NOMO-1 (cell line): ENCODE results near the gene UBC.

Experiments used
- DNase-seq, 2 experiments: peaks; one replicate each; lab custom pipeline; 2025; ENCODE audit not compliant: unreplicated experiment in 2 of 2; lab: John Stamatoyannopoulos, UW

The UBC gene

GRCh38 chr12:124914392-124915238, at the start of gene UBC:
UBC (minus strand) TSS chr12:124914650; CDS start chr12:124913771, 879 bp downstream.
- DNase-seq = no peak

DNA sequence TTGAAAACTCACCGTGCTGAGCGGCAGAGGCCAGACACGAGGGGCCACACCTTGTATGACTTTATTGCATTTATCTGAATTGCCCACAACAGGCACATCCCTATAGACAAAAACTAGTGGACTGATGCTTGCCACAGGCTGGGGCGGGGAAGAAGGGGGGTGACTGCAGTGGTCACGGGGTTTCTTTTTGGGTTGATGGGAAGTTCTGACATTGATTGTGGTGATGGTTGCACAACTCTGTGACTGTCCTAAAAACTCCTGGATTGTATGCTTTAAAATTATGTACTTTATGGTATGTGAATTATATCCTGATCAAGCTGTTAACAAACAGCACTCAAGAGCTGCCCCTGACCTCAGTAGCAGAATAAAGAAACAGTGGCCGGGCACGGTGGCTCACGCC, 48.8 kb upstream of the UBC start:
- no peak for DNase-seq

- no peak for DNase-seq
These were observed 46.6 kb upstream of the UBC start for GRCh38 chr12:124961055-124961454.

GRCh38 chr12:124956571-124956970, 42.1 kb upstream of the UBC start:
- DNase-seq = no peak

- DNase-seq = no peak
These were observed 40.3 kb upstream of the UBC start for GRCh38 chr12:124954771-124955170.

GRCh38 chr12:124953689-124954405, 39.4 kb upstream of the UBC start:
- no peak for DNase-seq

DNA sequence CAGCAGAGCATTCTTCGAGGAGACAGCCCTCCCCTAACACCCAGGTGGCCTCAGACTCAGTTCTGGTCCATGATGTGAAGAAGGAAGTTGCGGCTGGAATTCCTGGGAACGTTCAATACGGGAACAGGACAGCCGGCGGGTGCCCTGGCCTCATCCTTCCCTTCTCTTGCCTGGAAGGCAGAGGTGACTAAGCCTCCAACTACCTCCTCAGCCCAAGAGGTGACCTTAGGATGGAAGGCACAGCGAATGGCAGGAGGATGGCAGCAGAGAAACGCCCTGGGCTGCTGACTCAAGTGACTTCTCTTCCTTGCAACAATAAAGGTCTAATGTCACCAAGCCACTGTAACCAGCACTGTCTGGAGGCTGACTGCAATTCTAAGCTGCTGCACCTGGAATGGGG, 38.4 kb upstream of the UBC start:
- DNase-seq = no peak

DNA sequence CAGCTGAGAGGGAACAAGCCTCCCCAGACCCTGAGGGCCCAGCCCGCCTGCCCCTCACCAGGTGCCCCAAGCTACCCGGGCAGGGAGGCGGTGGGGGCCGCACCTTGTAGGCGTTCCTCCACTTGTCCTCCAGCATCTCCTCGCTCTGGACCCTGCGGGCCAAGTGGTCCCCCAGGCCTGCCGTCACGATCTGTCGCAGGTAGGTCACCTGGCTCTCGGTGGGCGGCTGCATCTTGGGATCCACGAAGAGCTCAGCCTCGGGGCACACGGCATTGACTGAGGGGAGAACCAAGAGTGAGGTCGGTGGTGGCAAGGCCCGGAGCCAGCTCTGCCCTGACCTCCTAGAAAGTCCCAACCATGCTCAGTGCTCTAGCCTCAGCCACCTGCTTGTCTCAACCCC, 37.8 kb upstream of the UBC start:
- DNase-seq = no peak

GRCh38 chr12:124949779-124950728, 35.6 kb upstream of the UBC start:
- DNase-seq = no peak

DNA sequence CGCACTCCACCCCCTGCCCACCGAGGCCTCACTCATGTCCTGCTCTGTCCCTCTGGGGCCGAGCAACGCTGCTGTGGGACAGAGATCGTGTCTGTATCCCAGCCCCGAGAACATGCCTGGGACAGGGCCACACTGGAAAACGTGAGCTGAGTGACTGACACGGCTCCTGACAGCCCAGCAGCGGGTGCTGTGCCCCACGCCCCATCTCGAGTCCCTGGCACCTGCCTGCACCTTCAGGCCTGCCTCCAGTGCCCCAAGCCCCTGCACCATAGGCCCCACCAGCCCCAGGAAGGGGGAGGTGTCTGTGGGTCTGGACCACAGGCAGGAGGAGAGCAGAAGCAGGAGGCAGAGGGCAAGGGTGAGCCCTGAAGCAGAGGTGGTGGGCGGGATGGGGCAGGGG, 34.6 kb upstream of the UBC start:
- DNase-seq = no peak

- no peak for DNase-seq
These were observed 33.3 kb upstream of the UBC start for GRCh38 chr12:124947561-124948398.

DNA sequence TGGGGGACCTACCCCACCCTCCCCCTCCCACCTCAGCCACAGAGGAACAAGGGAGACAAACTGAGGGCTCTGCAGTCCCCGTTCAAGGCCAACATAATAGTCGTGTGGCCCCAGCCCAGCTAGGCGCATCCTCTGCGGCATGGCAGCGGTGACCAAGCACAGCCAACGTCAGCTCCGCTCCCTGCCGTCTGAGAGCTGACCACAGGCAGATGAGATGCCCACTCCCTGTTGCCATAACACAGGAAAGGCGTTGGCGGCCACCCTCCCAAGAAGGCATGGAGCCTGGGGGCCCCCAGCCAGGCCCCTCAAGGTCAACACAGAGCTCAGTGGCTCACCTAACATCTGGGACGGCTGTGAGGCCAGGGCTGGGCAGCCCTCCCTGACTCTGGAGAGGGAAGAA, 32.6 kb upstream of the UBC start:
- no peak for DNase-seq

GRCh38 chr12:124946447-124946793, 32.0 kb upstream of the UBC start:
- no peak for DNase-seq

- no peak for DNase-seq
These were observed 26.7 kb upstream of the UBC start for GRCh38 chr12:124941170-124941527.

- no peak for DNase-seq
These were observed 26.1 kb upstream of the UBC start for GRCh38 chr12:124940393-124941169.

DNA sequence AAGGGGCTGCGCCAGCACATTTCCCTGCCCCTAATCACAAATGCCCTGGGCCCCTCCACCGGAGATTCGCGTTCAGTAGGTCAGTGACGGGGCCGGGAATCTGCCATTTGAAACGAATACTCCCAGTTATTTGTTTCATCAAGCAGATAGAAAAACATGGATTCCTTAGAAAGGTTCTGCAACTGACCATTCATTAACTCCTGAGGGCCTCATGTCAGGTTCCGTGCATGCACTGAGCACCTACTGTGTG, 25.6 kb upstream of the UBC start:
- DNase-seq = no peak

- DNase-seq = no peak
These were observed 25.1 kb upstream of the UBC start for GRCh38 chr12:124939421-124940142.

DNA sequence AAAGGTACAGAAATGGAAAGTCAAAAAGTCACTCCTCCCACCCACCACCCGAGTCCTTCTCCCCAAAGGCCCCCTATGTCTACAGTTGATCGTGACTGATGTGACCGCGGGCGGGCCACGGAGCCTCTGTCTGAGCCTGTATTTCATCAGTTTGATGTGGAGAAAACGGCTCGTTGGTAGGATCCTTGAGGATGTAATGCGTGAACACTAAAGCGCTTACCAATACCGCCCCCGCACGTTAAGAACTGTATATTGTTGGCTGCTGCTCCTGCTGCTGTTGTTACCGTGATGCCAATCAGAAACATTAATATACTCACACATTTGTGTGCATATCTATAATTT, 24.6 kb upstream of the UBC start:
- no peak for DNase-seq

- DNase-seq = no peak
These were observed 24.1 kb upstream of the UBC start for GRCh38 chr12:124938587-124938986.
